ENCODE results near the gene PLCB2. TPM values are rescaled to one million over a fixed set of nuclear protein-coding genes. Genes with fewer than 3 reads are reported as not detected.

Gene PLCB2
- polyA plus RNA-seq, 1 donor from 2014 or later = 7.4 TPM

DNA sequence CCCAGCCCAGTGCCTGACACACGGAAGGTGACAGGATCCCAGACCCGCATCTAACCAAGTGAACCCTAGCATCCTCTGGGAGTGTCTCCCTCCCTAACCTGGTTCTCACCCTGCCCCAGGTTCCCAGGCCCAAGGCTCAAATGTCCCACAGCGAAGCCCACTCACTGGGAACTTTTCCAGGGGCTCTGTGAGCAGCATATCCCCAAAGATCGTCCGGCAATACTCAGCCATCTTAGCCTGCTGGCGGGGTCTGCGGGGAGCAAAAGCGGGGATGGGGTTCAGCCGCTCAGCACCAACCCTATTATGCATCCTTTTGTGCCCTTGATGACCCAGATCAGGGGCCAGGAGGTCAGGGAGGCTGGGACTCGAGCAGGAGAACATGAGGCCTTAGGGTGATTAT is 10.4 kb downstream of the PLCB2 start:
- no peaks in the 10 kb centered on the region for H3K79me2 ChIP-seq (replicated peaks; ENCODE audit: insufficient read depth, low read length)
- no peaks in the 10 kb centered on the region for H3K27me3 ChIP-seq (ENCODE audit: insufficient read depth, low read depth, low read length)
- H3K36me3 ChIP-seq (ENCODE audit: insufficient read depth, low read length) = no peaks in the 10 kb centered on the region
- no peaks in the 10 kb centered on the region for H3F3A ChIP-seq (ENCODE audit: insufficient read depth, low read length, poor library complexity, severe bottlenecking)
- no peak overlapping the region for H3K4me3 ChIP-seq (ENCODE audit: low read length)
- H3K27ac ChIP-seq (ENCODE audit: low read length) = no peak overlapping the region
- no peak overlapping the region for H3K4me2 ChIP-seq (ENCODE audit: low read length)
- no peak overlapping the region for H3K9ac ChIP-seq (ENCODE audit: low read length)
- H2AFZ ChIP-seq (ENCODE audit: low read depth, low read length) = no peak overlapping the region
- H4K20me1 ChIP-seq (ENCODE audit: insufficient read depth) = no peaks in the 10 kb centered on the region
- no peaks in the 10 kb centered on the region for H3K9me3 ChIP-seq (ENCODE audit: low read length)
- TF ChIP-seq EP300 (conservative IDR thresholded peaks at IDR 0.05; ENCODE audit: poor library complexity, severe bottlenecking) = no peak
- TF ChIP-seq MXI1 (conservative IDR thresholded peaks at IDR 0.05; ENCODE audit: poor library complexity, severe bottlenecking) = no peak
- no peak for TF ChIP-seq RAD21 (conservative IDR thresholded peaks at IDR 0.05)
- no peak for TF ChIP-seq TAF1 (IDR thresholded peaks at IDR 0.05; ENCODE audit: low read depth)
- no peak for TF ChIP-seq POLR2AphosphoS5 (IDR thresholded peaks at IDR 0.05)
- TF ChIP-seq, protein P1, sequence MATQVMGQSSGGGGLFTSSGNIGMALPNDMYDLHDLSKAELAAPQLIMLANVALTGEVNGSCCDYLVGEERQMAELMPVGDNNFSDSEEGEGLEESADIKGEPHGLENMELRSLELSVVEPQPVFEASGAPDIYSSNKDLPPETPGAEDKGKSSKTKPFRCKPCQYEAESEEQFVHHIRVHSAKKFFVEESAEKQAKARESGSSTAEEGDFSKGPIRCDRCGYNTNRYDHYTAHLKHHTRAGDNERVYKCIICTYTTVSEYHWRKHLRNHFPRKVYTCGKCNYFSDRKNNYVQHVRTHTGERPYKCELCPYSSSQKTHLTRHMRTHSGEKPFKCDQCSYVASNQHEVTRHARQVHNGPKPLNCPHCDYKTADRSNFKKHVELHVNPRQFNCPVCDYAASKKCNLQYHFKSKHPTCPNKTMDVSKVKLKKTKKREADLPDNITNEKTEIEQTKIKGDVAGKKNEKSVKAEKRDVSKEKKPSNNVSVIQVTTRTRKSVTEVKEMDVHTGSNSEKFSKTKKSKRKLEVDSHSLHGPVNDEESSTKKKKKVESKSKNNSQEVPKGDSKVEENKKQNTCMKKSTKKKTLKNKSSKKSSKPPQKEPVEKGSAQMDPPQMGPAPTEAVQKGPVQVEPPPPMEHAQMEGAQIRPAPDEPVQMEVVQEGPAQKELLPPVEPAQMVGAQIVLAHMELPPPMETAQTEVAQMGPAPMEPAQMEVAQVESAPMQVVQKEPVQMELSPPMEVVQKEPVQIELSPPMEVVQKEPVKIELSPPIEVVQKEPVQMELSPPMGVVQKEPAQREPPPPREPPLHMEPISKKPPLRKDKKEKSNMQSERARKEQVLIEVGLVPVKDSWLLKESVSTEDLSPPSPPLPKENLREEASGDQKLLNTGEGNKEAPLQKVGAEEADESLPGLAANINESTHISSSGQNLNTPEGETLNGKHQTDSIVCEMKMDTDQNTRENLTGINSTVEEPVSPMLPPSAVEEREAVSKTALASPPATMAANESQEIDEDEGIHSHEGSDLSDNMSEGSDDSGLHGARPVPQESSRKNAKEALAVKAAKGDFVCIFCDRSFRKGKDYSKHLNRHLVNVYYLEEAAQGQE (IDR thresholded peaks at IDR 0.05; ENCODE audit: borderline replicate concordance) = no peak
- TF ChIP-seq, protein P2, sequence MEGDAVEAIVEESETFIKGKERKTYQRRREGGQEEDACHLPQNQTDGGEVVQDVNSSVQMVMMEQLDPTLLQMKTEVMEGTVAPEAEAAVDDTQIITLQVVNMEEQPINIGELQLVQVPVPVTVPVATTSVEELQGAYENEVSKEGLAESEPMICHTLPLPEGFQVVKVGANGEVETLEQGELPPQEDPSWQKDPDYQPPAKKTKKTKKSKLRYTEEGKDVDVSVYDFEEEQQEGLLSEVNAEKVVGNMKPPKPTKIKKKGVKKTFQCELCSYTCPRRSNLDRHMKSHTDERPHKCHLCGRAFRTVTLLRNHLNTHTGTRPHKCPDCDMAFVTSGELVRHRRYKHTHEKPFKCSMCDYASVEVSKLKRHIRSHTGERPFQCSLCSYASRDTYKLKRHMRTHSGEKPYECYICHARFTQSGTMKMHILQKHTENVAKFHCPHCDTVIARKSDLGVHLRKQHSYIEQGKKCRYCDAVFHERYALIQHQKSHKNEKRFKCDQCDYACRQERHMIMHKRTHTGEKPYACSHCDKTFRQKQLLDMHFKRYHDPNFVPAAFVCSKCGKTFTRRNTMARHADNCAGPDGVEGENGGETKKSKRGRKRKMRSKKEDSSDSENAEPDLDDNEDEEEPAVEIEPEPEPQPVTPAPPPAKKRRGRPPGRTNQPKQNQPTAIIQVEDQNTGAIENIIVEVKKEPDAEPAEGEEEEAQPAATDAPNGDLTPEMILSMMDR (IDR thresholded peaks at IDR 0.05; ENCODE audit: poor library complexity, severe bottlenecking) = no peak
- no peak for TF ChIP-seq EZH2 (IDR thresholded peaks at IDR 0.05; ENCODE audit: borderline replicate concordance, insufficient read depth, low read length, poor library complexity, severe bottlenecking)
- no peak for TF ChIP-seq SMC3 (conservative IDR thresholded peaks at IDR 0.05; ENCODE audit: poor library complexity)
- H3K9me2 ChIP-seq (ENCODE audit: insufficient read depth, low read length) = no peaks in the 10 kb centered on the region

DNA sequence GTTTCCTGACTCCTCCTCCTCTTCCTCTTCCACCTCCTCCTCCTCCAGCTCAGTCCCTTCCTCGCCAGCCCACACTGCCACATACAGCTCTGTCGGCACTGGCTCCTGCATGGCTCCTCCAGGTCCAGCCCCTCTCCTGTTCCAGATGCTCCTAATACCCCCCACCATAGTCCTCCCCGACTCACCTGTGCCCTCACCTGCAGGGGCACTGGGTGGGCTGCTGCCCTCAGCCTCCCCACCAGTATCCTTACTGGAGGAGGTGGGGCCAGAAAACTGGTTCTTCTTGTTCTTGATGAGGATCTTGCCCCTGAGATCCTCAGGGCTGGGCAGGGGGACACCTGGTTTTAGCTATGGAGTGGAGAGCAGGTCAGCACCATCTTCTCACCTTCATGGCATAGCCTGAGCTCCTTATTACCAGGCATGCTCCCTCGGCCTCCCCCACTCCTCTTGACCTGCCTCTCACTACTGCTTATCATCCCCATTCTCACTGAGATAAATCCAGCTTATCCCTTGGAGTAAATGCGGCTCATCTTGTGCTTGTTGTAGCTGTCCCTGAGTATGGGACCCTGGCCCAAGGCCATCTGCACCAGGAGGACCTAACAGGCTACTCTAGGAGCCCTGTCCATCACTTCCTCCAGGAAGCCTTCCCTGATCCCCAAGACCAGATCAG is 11.0 kb downstream of the PLCB2 start:
- no peak overlapping the region for H2AFZ ChIP-seq (ENCODE audit: low read depth, low read length)
- no peak overlapping the region for H3K27ac ChIP-seq (ENCODE audit: low read length)

More for the DNA sequence above, 11.0 kb downstream of the PLCB2 start:
- H3F3A ChIP-seq (ENCODE audit: insufficient read depth, low read length, poor library complexity, severe bottlenecking) = no peaks in the 10 kb centered on the region
- no peaks in the 10 kb centered on the region for H3K9me2 ChIP-seq (ENCODE audit: insufficient read depth, low read length)
- H3K4me3 ChIP-seq (ENCODE audit: low read length) = no peak overlapping the region
- TF ChIP-seq, protein P1 (IDR thresholded peaks at IDR 0.05; ENCODE audit: borderline replicate concordance) = no peak
- TF ChIP-seq, protein P2 (IDR thresholded peaks at IDR 0.05; ENCODE audit: poor library complexity, severe bottlenecking) = no peak
- TF ChIP-seq EZH2 (IDR thresholded peaks at IDR 0.05; ENCODE audit: borderline replicate concordance, insufficient read depth, low read length, poor library complexity, severe bottlenecking) = no peak
- TF ChIP-seq RAD21 (conservative IDR thresholded peaks at IDR 0.05) = no peak
- TF ChIP-seq MXI1 (conservative IDR thresholded peaks at IDR 0.05; ENCODE audit: poor library complexity, severe bottlenecking) = no peak
- TF ChIP-seq EP300 (conservative IDR thresholded peaks at IDR 0.05; ENCODE audit: poor library complexity, severe bottlenecking) = no peak
- no peak for TF ChIP-seq POLR2AphosphoS5 (IDR thresholded peaks at IDR 0.05)
- TF ChIP-seq TAF1 (IDR thresholded peaks at IDR 0.05; ENCODE audit: low read depth) = no peak
- TF ChIP-seq SMC3 (conservative IDR thresholded peaks at IDR 0.05; ENCODE audit: poor library complexity) = no peak
- no peaks in the 10 kb centered on the region for H3K27me3 ChIP-seq (ENCODE audit: insufficient read depth, low read depth, low read length)
- no peaks in the 10 kb centered on the region for H3K36me3 ChIP-seq (ENCODE audit: insufficient read depth, low read length)
- H3K9me3 ChIP-seq (ENCODE audit: low read length) = no peaks in the 10 kb centered on the region
- no peak overlapping the region for H3K4me2 ChIP-seq (ENCODE audit: low read length)
- H4K20me1 ChIP-seq (ENCODE audit: insufficient read depth) = no peaks in the 10 kb centered on the region
- no peaks in the 10 kb centered on the region for H3K79me2 ChIP-seq (replicated peaks; ENCODE audit: insufficient read depth, low read length)
- no peak overlapping the region for H3K9ac ChIP-seq (ENCODE audit: low read length)
